ENCODE data around the gene VRK2. TPM values are rescaled to one million over a fixed set of nuclear protein-coding genes. Genes with fewer than 3 reads are reported as not detected.

VRK2 gene
- total RNA-seq, 2 experiments from 2014 or later: 17.7 to 18.3 TPM

- Mint-ChIP-seq H3K4me3 (no peak overlapping the region), H3K27me3 (no peaks in the 10 kb centered on the region), H3K4me1 (ENCODE audit: low read depth) (peaks cover 14% of the 10 kb centered on the region), H3K27ac (no peak overlapping the region), H3K9me3 (no peaks in the 10 kb centered on the region), H3K36me3 (ENCODE audit: low read depth) (peaks cover 23% of the 10 kb centered on the region)
- ChIA-PET POLR2A (no interaction called here), CTCF (interaction anchor here (0.6 to 0.8 kb wide), 2 partner anchors 15 to 662 kb away, joined by 3 read pairs; no protein-coding TSS in a partner anchor)
- TF ChIP-seq CTCF (IDR thresholded peaks at IDR 0.05): no peak
- DNase-seq (no peak), ATAC-seq (no peak)
- intact Hi-C loops (cut with micrococcal nuclease): no loop called here
Observed at GRCh38 chr2:58057707-58058530, 11.3 kb downstream of the VRK2 start.

- CTCF ChIA-PET: no interaction called here
- no peaks in the 10 kb centered on the region for H3K27me3 Mint-ChIP-seq
- H3K4me1 Mint-ChIP-seq (ENCODE audit: low read depth): peaks cover 32% of the 10 kb centered on the region
- no peak for TF ChIP-seq CTCF (IDR thresholded peaks at IDR 0.05)
- H3K4me3 Mint-ChIP-seq: no peak overlapping the region
- peak overlapping the region; percentile 35 for H3K27ac Mint-ChIP-seq
- intact Hi-C loops (cut with micrococcal nuclease): no loop called here
- peaks cover 5% of the 10 kb centered on the region for H3K9me3 Mint-ChIP-seq
- no peak for DNase-seq
- POLR2A ChIA-PET: interaction anchor here (1.0 kb wide), 1 partner anchor 17 kb away, joined by 3 read pairs; the partner anchor contains the start of gene VRK2
- no peak for ATAC-seq
- peaks cover 22% of the 10 kb centered on the region for H3K36me3 Mint-ChIP-seq (ENCODE audit: low read depth)
Observed at GRCh38 chr2:58063641-58064040, 17.0 kb downstream of the VRK2 start.

GRCh38 chr2:58064086-58064485 lies 17.5 kb downstream of the VRK2 start:
- no peak for TF ChIP-seq CTCF (IDR thresholded peaks at IDR 0.05)
- Mint-ChIP-seq H3K27ac (peak overlapping the region; percentile 35), H3K4me3 (no peak overlapping the region), H3K4me1 (ENCODE audit: low read depth) (peaks cover 32% of the 10 kb centered on the region), H3K9me3 (peaks cover 7% of the 10 kb centered on the region), H3K36me3 (ENCODE audit: low read depth) (peaks cover 23% of the 10 kb centered on the region), H3K27me3 (no peaks in the 10 kb centered on the region)
- ATAC-seq (peak; percentile 69), DNase-seq (peak; percentile 40)
- ChIA-PET CTCF (no interaction called here), POLR2A (interaction anchor here (1.0 kb wide), 1 partner anchor 18 kb away, joined by 3 read pairs; the partner anchor contains the start of gene VRK2)
- intact Hi-C loops (cut with micrococcal nuclease): no loop called here

GRCh38 chr2:58065248-58065647 lies 18.6 kb downstream of the VRK2 start:
- POLR2A ChIA-PET: no interaction called here
- H3K27ac Mint-ChIP-seq: no peak overlapping the region
- ATAC-seq (no peak), DNase-seq (no peak)
- peaks cover 32% of the 10 kb centered on the region for H3K4me1 Mint-ChIP-seq (ENCODE audit: low read depth)
- H3K27me3 Mint-ChIP-seq: no peaks in the 10 kb centered on the region
- no peak for TF ChIP-seq CTCF (IDR thresholded peaks at IDR 0.05)
- intact Hi-C loops (cut with micrococcal nuclease): no loop called here
- H3K4me3 Mint-ChIP-seq: no peak overlapping the region
- peaks cover 8% of the 10 kb centered on the region for H3K9me3 Mint-ChIP-seq
- H3K36me3 Mint-ChIP-seq (ENCODE audit: low read depth): peaks cover 29% of the 10 kb centered on the region
- CTCF ChIA-PET: no interaction called here

GRCh38 chr2:58067001-58067400 lies 20.4 kb downstream of the VRK2 start:
- Mint-ChIP-seq H3K4me3 (no peak overlapping the region), H3K36me3 (ENCODE audit: low read depth) (peaks cover 26% of the 10 kb centered on the region), H3K27me3 (no peaks in the 10 kb centered on the region), H3K27ac (no peak overlapping the region), H3K4me1 (ENCODE audit: low read depth) (peaks cover 33% of the 10 kb centered on the region), H3K9me3 (peaks cover 8% of the 10 kb centered on the region)
- ATAC-seq (no peak), DNase-seq (no peak)
- CTCF ChIA-PET: interaction anchor here (0.9 kb wide), 1 partner anchor 9 kb away, joined by 3 read pairs; no protein-coding TSS in a partner anchor
- intact Hi-C loops (cut with micrococcal nuclease): no loop called here
- POLR2A ChIA-PET: no interaction called here
- TF ChIP-seq CTCF (IDR thresholded peaks at IDR 0.05): no peak

All from activated CD8-positive, alpha-beta T cell treated with anti-CD3 and anti-CD28 coated beads for 36 hours (primary cell).